Measurements from ENCODE around the gene ADAM22. TPM values are rescaled to one million over a fixed set of nuclear protein-coding genes. Genes with fewer than 3 reads are reported as not detected.

The ADAM22 gene
- total RNA-seq, 1 donor from 2014 or later = 1.4 TPM

DNA sequence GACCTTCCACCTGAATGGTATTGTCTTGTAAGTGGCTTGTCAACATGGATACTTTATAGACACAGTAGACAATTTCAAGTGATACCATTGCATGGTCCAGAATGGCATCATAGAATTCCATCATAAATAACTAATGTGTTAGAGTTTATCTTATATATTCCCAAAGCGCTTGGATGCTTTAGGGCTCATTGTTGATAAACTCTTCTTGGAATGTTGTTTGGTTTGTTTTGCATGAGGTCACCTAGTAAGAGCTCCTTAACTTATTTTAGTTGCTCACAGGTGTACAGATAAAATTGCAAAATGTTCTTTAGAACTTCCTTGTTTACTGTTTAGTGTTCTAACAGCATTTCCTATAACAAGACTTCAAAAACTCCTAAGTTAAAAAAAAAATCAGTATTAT lies 249.0 kb downstream of the ADAM22 start:
- Histone ChIP-seq H3K27me3 (ENCODE audit: control insufficient read depth, insufficient read depth, low read length) (no peaks in the 10 kb centered on the region), H3K36me3 (ENCODE audit: control insufficient read depth, insufficient read depth, low read length) (no peaks in the 10 kb centered on the region), H3K4me3 (ENCODE audit: low read depth, low read length) (no peak overlapping the region)
- no peak for DNase-seq (ENCODE audit: low read depth)
- TF ChIP-seq, protein P1, sequence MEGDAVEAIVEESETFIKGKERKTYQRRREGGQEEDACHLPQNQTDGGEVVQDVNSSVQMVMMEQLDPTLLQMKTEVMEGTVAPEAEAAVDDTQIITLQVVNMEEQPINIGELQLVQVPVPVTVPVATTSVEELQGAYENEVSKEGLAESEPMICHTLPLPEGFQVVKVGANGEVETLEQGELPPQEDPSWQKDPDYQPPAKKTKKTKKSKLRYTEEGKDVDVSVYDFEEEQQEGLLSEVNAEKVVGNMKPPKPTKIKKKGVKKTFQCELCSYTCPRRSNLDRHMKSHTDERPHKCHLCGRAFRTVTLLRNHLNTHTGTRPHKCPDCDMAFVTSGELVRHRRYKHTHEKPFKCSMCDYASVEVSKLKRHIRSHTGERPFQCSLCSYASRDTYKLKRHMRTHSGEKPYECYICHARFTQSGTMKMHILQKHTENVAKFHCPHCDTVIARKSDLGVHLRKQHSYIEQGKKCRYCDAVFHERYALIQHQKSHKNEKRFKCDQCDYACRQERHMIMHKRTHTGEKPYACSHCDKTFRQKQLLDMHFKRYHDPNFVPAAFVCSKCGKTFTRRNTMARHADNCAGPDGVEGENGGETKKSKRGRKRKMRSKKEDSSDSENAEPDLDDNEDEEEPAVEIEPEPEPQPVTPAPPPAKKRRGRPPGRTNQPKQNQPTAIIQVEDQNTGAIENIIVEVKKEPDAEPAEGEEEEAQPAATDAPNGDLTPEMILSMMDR (IDR thresholded peaks at IDR 0.05; ENCODE audit: insufficient read depth, low read length, poor library complexity, severe bottlenecking) = no peak

DNA sequence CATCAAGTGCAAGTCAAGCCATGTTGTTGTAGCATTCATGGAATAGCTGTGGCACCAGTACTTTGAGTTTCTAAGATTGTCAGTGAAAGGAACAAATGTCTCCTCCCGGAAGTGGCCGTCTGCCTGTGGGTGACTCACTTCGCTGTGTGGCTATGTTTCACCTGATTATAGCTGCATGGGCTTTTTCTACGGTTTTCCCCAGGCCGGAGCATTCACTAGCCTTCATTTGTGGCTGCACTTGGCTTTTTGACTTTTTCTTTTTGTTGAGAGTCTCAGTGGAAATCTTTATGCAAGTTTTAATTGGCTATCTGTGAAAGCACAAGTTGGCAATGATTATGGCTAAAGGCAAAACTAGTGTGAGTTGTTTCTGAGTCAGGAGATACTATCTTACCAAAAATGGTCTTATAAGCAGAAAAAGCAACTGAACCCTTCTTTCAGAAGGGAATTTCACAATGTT lies 250.8 kb downstream of the ADAM22 start:
- H3K36me3 ChIP-seq (ENCODE audit: control insufficient read depth, insufficient read depth, low read length) = no peaks in the 10 kb centered on the region
- no peak overlapping the region for H3K4me3 ChIP-seq (ENCODE audit: low read depth, low read length)
- peak; percentile 14 for DNase-seq (ENCODE audit: low read depth)
- TF ChIP-seq, protein P1 (IDR thresholded peaks at IDR 0.05; ENCODE audit: insufficient read depth, low read length, poor library complexity, severe bottlenecking) = no peak
- H3K27me3 ChIP-seq (ENCODE audit: control insufficient read depth, insufficient read depth, low read length) = no peaks in the 10 kb centered on the region

DNA sequence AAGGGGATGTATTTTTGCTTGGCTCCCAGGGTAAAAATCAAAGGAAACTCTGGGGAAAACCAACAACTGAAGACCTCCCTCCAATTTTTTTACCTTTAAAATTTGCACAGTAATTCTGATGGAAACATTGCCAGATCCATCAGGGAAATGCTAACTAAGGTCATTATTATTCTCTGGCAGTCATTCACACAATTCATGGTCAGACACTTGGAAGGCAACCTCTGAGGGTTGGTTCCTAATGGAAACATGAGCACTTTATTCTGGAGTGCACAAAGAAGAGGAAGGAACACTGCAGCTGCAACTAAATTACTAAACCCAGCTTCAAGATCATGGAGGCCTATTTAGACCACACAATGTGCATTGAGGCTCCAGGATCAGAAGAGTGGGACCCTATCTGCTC lies 251.6 kb downstream of the ADAM22 start:
- DNase-seq (ENCODE audit: low read depth) = no peak
- Histone ChIP-seq H3K27me3 (ENCODE audit: control insufficient read depth, insufficient read depth, low read length) (no peaks in the 10 kb centered on the region), H3K4me3 (ENCODE audit: low read depth, low read length) (no peak overlapping the region), H3K36me3 (ENCODE audit: control insufficient read depth, insufficient read depth, low read length) (no peaks in the 10 kb centered on the region)
- TF ChIP-seq, protein P1 (IDR thresholded peaks at IDR 0.05; ENCODE audit: insufficient read depth, low read length, poor library complexity, severe bottlenecking) = no peak

DNA sequence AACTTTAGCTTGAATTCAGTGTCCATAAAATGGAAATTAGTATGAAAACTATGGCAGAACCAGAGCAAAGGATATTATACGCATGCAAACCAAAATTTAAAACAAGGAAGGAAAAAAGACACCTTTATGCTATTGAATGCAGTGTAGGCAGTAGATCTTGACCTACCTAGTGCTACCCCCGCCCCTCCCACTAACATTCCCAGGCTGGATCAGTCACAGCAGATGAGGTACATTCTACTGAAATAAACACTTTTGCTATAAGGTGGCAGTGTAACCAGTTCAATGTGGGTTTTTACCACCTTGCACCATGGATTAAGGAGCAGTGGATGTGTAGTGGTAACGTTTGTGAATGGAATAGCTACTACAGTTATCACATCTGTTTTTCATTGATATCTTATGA lies 257.9 kb downstream of the ADAM22 start:
- no peaks in the 10 kb centered on the region for H3K36me3 ChIP-seq (ENCODE audit: control insufficient read depth, insufficient read depth, low read length)
- TF ChIP-seq, protein P1 (IDR thresholded peaks at IDR 0.05; ENCODE audit: insufficient read depth, low read length, poor library complexity, severe bottlenecking) = no peak
- DNase-seq (ENCODE audit: low read depth) = no peak
- H3K27me3 ChIP-seq (ENCODE audit: control insufficient read depth, insufficient read depth, low read length) = no peaks in the 10 kb centered on the region
- H3K4me3 ChIP-seq (ENCODE audit: low read depth, low read length) = no peak overlapping the region

DNA sequence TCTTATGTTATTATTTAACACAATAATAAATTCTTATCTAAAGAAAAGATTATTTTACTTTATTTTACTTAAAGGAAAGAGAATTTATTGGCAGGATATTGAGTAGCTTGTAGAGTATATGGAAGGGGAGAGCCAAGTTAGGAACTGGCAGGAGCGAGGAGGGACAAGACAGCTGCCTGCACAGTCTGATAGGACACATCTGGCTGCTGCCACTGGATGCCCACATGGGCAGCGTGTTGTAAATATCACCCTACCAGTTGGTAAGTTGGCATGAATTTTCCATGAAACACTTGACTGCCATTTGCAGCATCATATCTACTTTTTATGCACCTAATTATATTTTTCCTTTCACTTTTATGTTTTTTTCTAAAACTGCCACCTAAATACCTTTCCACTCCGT lies 266.2 kb downstream of the ADAM22 start:
- H3K4me3 ChIP-seq (ENCODE audit: low read depth, low read length) = no peak overlapping the region
- DNase-seq (ENCODE audit: low read depth) = no peak

DNA sequence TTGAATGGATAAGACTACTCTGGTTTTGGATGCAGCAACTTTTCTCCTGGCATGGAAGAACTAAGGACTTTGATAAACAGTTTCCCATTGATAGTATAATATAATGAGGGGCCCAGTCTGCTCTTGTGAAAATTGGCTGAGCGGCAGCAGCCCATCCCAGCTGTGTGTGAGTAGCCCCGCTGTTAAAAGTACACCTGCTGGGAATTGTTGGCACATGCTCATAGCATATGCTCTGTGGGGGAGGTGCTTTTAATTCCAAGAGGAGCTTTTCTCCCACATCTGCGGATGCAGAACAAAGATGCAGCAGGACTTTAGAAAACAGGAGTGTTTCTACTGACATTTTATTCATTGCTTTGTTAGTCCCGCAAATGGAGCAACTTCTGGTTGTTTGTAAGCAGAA lies 266.7 kb downstream of the ADAM22 start:
- H3K27me3 ChIP-seq (ENCODE audit: control insufficient read depth, insufficient read depth, low read length) = no peaks in the 10 kb centered on the region
- TF ChIP-seq, protein P1 (IDR thresholded peaks at IDR 0.05; ENCODE audit: insufficient read depth, low read length, poor library complexity, severe bottlenecking) = no peak
- H3K36me3 ChIP-seq (ENCODE audit: control insufficient read depth, insufficient read depth, low read length) = no peaks in the 10 kb centered on the region
- H3K4me3 ChIP-seq (ENCODE audit: low read depth, low read length) = no peak overlapping the region
- DNase-seq (ENCODE audit: low read depth) = no peak

More for the DNA sequence above, 266.2 kb downstream of the ADAM22 start:
- no peaks in the 10 kb centered on the region for H3K36me3 ChIP-seq (ENCODE audit: control insufficient read depth, insufficient read depth, low read length)
- TF ChIP-seq, protein P1 (IDR thresholded peaks at IDR 0.05; ENCODE audit: insufficient read depth, low read length, poor library complexity, severe bottlenecking) = no peak
- H3K27me3 ChIP-seq (ENCODE audit: control insufficient read depth, insufficient read depth, low read length) = no peaks in the 10 kb centered on the region

Data from kidney epithelial cell (primary cell).